MCF 10A (cell line): ENCODE measurements around the gene SPRN. TPM values are rescaled to one million over a fixed set of nuclear protein-coding genes. Genes with fewer than 3 reads are reported as not detected.

Experiments
- BruUV-seq: library from RNA; stranded (reverse); fragments of 400-500 nt; replicated peaks from 2 replicates; lab custom pipeline; 2021; lab: Mats Ljungman, UMichigan
- CTCF ChIA-PET: fragments of 300-600 bp; sonication (Branson Sonifier 250); formaldehyde crosslinking; extraction: SDS; loops from one replicate; lab custom pipeline; 2021; ENCODE audit warnings: antibody characterized with exemption, inconsistent platforms; lab: Yijun Ruan, JAX
- POLR2A ChIA-PET: fragments of 300-600, 350-650 bp; sonication (Branson Sonifier 250); formaldehyde crosslinking; extraction: SDS; loops from one replicate; lab custom pipeline; 2020; ENCODE audit warnings: antibody characterized with exemption, inconsistent platforms; lab: Yijun Ruan, JAX
- DNase-seq: peaks from one replicate; pipeline ENCODE4 v3.0.0-alpha.2; 2018; ENCODE audit not compliant: unreplicated experiment
- H3K27ac Mint-ChIP-seq: one replicate; pipeline ENCODE4 v1.8.0; 2022; ENCODE audit warnings: mild to moderate bottlenecking, low read depth, mixed read lengths; ENCODE audit not compliant: unreplicated experiment
- H3K27me3 Mint-ChIP-seq: one replicate; pipeline ENCODE4 v1.8.0; 2022; ENCODE audit warnings: mixed read lengths; ENCODE audit not compliant: insufficient read depth, unreplicated experiment
- H3K36me3 Mint-ChIP-seq: one replicate; pipeline ENCODE4 v1.8.0; 2022; ENCODE audit warnings: mild to moderate bottlenecking, moderate library complexity, mixed read lengths; ENCODE audit not compliant: insufficient read depth, unreplicated experiment
- H3K4me1 Mint-ChIP-seq: one replicate; pipeline ENCODE4 v1.8.0; 2022; ENCODE audit warnings: mixed read lengths; ENCODE audit not compliant: insufficient read depth, unreplicated experiment
- H3K4me3 Mint-ChIP-seq: one replicate; pipeline ENCODE4 v1.8.0; 2022; ENCODE audit warnings: mild to moderate bottlenecking, moderate library complexity, mixed read lengths; ENCODE audit not compliant: unreplicated experiment
- H3K9me3 Mint-ChIP-seq: one replicate; pipeline ENCODE4 v1.8.0; 2022; ENCODE audit warnings: mixed read lengths; ENCODE audit not compliant: unreplicated experiment
- intact Hi-C: fragments of 100-400 bp; cut with micrococcal nuclease; formaldehyde crosslinking; loops from 2 replicates; pipeline ENCODE4 v1.14.1; 2022
- total RNA-seq: library from RNA; stranded (reverse); gene quantifications from 2 replicates; pipeline ENCODE4 v1.2.3, GENCODE V29; 2022
- TF ChIP-seq, protein P1 (sequence below): fragments of 200-600 bp; IDR thresholded peaks from one replicate; pipeline ENCODE4 v1.8.0; 2022; ENCODE audit warnings: antibody characterized with exemption, mild to moderate bottlenecking; ENCODE audit not compliant: unreplicated experiment

SPRN gene
- total RNA-seq, 1 experiment from 2014 or later, result not detected

DNA sequence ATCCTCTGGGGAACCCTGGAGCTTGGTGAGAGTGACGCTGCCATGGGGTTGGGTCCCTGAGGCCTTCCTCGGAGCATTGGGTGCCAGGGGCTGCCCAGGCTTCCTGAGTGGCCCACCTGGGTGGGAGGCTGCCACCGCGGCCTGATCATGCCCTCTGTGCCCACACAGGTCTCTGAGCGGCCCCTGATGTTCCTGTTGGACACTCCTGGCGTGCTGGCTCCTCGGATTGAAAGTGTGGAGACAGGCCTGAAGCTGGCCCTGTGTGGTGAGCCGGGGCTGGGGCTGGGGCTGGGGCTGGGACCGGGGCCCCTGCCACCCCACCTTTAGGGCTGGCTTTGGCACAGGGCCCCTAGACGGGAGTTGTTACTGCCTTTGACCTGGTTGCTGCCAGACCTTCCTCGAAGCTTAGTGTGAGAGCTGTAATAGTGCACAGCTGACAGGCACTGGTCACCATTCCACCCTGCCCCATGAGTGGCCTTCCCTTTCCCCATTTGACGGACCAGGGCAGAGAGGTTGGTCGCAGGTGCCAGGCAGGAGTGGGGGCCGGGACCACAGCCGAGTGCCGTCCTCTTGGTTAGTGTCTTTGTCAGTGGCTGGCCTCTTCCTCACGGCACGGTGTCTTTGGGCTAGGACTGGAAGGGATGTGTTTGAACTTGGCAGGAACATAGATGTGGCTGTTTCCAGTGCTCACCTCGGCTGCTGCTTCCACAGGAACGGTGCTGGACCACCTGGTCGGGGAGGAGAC, 22.3 kb downstream of the SPRN start:
- no peaks in the 10 kb centered on the region for H3K27me3 Mint-ChIP-seq
- BruUV-seq, result no TSS peak
- peaks cover 10% of the 10 kb centered on the region for H3K4me1 Mint-ChIP-seq
- intact Hi-C loops, result no loop called here
- no peak overlapping the region for H3K27ac Mint-ChIP-seq
- CTCF ChIA-PET, result interaction anchor here (0.6 to 0.7 kb wide), 2 partner anchors 22 to 144 kb away, joined by 3 to 4 read pairs; no protein-coding TSS in a partner anchor
- peaks cover 84% of the 10 kb centered on the region for H3K36me3 Mint-ChIP-seq
- H3K9me3 Mint-ChIP-seq, result no peaks in the 10 kb centered on the region
- POLR2A ChIA-PET, result interaction anchor here (0.6 kb wide), 1 partner anchor 10 kb away, joined by 5 read pairs; no protein-coding TSS in a partner anchor
- DNase-seq, result no peak
- H3K4me3 Mint-ChIP-seq, result no peak overlapping the region
- TF ChIP-seq, protein P1, sequence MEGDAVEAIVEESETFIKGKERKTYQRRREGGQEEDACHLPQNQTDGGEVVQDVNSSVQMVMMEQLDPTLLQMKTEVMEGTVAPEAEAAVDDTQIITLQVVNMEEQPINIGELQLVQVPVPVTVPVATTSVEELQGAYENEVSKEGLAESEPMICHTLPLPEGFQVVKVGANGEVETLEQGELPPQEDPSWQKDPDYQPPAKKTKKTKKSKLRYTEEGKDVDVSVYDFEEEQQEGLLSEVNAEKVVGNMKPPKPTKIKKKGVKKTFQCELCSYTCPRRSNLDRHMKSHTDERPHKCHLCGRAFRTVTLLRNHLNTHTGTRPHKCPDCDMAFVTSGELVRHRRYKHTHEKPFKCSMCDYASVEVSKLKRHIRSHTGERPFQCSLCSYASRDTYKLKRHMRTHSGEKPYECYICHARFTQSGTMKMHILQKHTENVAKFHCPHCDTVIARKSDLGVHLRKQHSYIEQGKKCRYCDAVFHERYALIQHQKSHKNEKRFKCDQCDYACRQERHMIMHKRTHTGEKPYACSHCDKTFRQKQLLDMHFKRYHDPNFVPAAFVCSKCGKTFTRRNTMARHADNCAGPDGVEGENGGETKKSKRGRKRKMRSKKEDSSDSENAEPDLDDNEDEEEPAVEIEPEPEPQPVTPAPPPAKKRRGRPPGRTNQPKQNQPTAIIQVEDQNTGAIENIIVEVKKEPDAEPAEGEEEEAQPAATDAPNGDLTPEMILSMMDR, result no peak

- H3K4me3 Mint-ChIP-seq, result no peak overlapping the region
- TF ChIP-seq, protein P1, result no peak
- no peak overlapping the region for H3K27ac Mint-ChIP-seq
- H3K9me3 Mint-ChIP-seq, result no peaks in the 10 kb centered on the region
- DNase-seq, result no peak
- CTCF ChIA-PET, result interaction anchor here (0.6 to 1.2 kb wide), 2 partner anchors 21 to 72 kb away, joined by 3 read pairs; no protein-coding TSS in a partner anchor
- no TSS peak for BruUV-seq
- H3K36me3 Mint-ChIP-seq, result peaks cover 81% of the 10 kb centered on the region
- POLR2A ChIA-PET, result interaction anchor here (0.6 kb wide), 1 partner anchor 10 kb away, joined by 5 read pairs; no protein-coding TSS in a partner anchor
- H3K27me3 Mint-ChIP-seq, result no peaks in the 10 kb centered on the region
- intact Hi-C loops, result no loop called here
- peaks cover 10% of the 10 kb centered on the region for H3K4me1 Mint-ChIP-seq
Measured at GRCh38 chr10:133401500-133401899, 22.9 kb downstream of the SPRN start.

DNA sequence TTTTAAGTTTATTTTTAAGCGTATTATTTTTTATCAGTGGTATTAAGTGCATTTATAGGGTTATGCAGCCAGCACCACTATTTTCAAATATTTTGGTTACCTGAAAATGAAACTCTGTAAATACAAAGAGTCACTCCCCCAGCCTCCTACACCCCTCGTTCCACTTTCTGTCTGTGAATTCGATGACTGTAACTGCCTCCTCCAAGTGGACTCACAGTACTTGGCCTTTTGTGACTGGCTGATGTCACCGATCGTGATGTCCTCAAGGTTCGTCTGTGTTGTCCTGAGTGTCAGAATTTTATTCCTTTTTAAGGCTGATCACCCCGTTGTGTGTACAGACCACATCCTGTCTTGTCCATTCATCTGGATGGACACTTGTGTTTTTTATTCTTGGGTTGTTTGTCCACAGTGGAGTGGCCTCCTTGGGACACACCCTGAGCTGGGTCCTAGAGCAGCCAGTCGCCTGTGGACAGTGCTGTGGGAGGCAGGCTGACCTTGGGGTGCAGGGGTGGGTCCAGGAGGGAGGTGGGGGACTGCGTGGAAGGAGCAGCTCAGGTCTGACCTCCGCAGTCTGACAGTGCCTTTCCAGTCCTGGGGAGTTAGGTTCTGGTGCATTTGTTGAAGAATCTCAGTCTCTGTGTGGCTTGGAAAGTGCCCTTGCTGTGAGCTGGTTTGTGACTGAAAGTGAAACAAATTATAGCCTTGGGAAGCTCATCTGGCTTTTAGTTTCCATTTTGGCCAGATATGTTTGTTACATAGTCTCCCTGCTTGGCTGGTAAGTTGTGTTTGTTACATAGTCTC, 23.6 kb downstream of the SPRN start:
- POLR2A ChIA-PET, result no interaction called here
- Mint-ChIP-seq H3K4me3 (no peak overlapping the region), H3K27me3 (no peaks in the 10 kb centered on the region), H3K9me3 (no peaks in the 10 kb centered on the region), H3K27ac (no peak overlapping the region), H3K36me3 (peaks cover 74% of the 10 kb centered on the region), H3K4me1 (peaks cover 7% of the 10 kb centered on the region)
- TF ChIP-seq, protein P1, result no peak
- no peak for DNase-seq
- intact Hi-C loops, result no loop called here
- no TSS peak for BruUV-seq
- CTCF ChIA-PET, result interaction anchor here (1.2 kb wide), 1 partner anchor 71 kb away, joined by 3 read pairs; no protein-coding TSS in a partner anchor

GRCh38 chr10:133399123-133399601, 25.3 kb downstream of the SPRN start:
- Mint-ChIP-seq H3K9me3 (no peaks in the 10 kb centered on the region), H3K4me3 (no peak overlapping the region), H3K27ac (no peak overlapping the region), H3K27me3 (no peaks in the 10 kb centered on the region), H3K4me1 (no peaks in the 10 kb centered on the region), H3K36me3 (peaks cover 66% of the 10 kb centered on the region)
- TF ChIP-seq, protein P1, result no peak
- BruUV-seq, result no TSS peak
- POLR2A ChIA-PET, result no interaction called here
- intact Hi-C loops, result loop anchor here (10.0 kb wide), 1 partner anchor 74 kb away; no protein-coding TSS in a partner anchor
- DNase-seq, result no peak
- CTCF ChIA-PET, result no interaction called here
